ENCODE measurements around the gene SLC30A7. TPM values are rescaled to one million over a fixed set of nuclear protein-coding genes. Genes with fewer than 3 reads are reported as not detected.
"Not testable (repeated sequence)": the region's sequence is repeated elsewhere in the genome, so short reads cannot be mapped to it uniquely, and the experiment has no call there.

Gene SLC30A7
- total and polyA plus RNA-seq, 8 donors = 17.6 to 46.7 (median 20.6) TPM

GRCh38 chr1:100852976-100853375, 42.9 kb upstream of the SLC30A7 start:
- Histone ChIP-seq H3K4me3 (no peak overlapping the region), H3K27me3 (no peaks in the 10 kb centered on the region), H3K9me3 (peaks cover 0 to 2% of the 10 kb centered on the region in 2 donors), H3K27ac (no peak overlapping the region), H3K36me3 (no peaks in the 10 kb centered on the region), H3K4me1 (peaks cover 0 to under 1% of the 10 kb centered on the region in 2 donors)
- DNase-seq (no peak), ATAC-seq (no peak)
- intact Hi-C loops (cut with DNase I) = no loop called here
- TF ChIP-seq CTCF (IDR thresholded peaks at IDR 0.05) = no peak

GRCh38 chr1:100855116-100855515, 40.8 kb upstream of the SLC30A7 start:
- H3K36me3 ChIP-seq; H3K27me3 ChIP-seq; H3K4me3 ChIP-seq; ATAC-seq; intact Hi-C loops (cut with DNase I); H3K9me3 ChIP-seq; DNase-seq; H3K27ac ChIP-seq; H3K4me1 ChIP-seq: not testable (repeated sequence)

GRCh38 chr1:100860397-100860991, 35.4 kb upstream of the SLC30A7 start:
- Histone ChIP-seq H3K4me3 (no peak overlapping the region), H3K9me3 (peaks cover 0 to 2% of the 10 kb centered on the region in 2 donors), H3K36me3 (no peaks in the 10 kb centered on the region), H3K27ac (no peak overlapping the region), H3K4me1 (no peaks in the 10 kb centered on the region), H3K27me3 (no peaks in the 10 kb centered on the region)
- ATAC-seq = no peak
- TF ChIP-seq CTCF (IDR thresholded peaks at IDR 0.05) = no peak
- peak in 1 of 4 donors; percentile 5 for DNase-seq
- intact Hi-C loops (cut with DNase I) = no loop called here

GRCh38 chr1:100861379-100861778, 34.5 kb upstream of the SLC30A7 start:
- H3K9me3 ChIP-seq = no peaks in the 10 kb centered on the region
- no peaks in the 10 kb centered on the region for H3K36me3 ChIP-seq
- H3K4me3 ChIP-seq = no peak overlapping the region
- TF ChIP-seq CTCF (IDR thresholded peaks at IDR 0.05) = no peak
- H3K27me3 ChIP-seq = no peaks in the 10 kb centered on the region
- H3K27ac ChIP-seq = no peak overlapping the region
- DNase-seq (no peak), ATAC-seq (peak; percentile 43)
- H3K4me1 ChIP-seq = no peaks in the 10 kb centered on the region
- intact Hi-C loops (cut with DNase I) = no loop called here

- no peak overlapping the region for H3K4me3 ChIP-seq
- DNase-seq (no peak), ATAC-seq (no peak)
- no peaks in the 10 kb centered on the region for H3K4me1 ChIP-seq
- H3K27ac ChIP-seq = no peak overlapping the region
- no peaks in the 10 kb centered on the region for H3K9me3 ChIP-seq
- intact Hi-C loops (cut with DNase I) = no loop called here
- no peaks in the 10 kb centered on the region for H3K36me3 ChIP-seq
- TF ChIP-seq CTCF (IDR thresholded peaks at IDR 0.05) = no peak
- H3K27me3 ChIP-seq = no peaks in the 10 kb centered on the region
Measured at GRCh38 chr1:100862591-100862990, 33.3 kb upstream of the SLC30A7 start.
